Aorta (tissue), 4 donors: ENCODE results near the gene UBL4B. TPM values are rescaled to one million over a fixed set of nuclear protein-coding genes. Genes with fewer than 3 reads are reported as not detected.

Experiments used
- polyA plus RNA-seq, 2 donors: library from polyadenylated mRNA; stranded (reverse); fragments of 200-250 nt; gene quantifications; one replicate each; pipeline ENCODE4 v1.2.3, GENCODE V29; 2013
- total RNA-seq, 2 donors: library from RNA; stranded (reverse); fragmentation: NEBNext Ultra II Directional; extraction: Animal tissue kit (Norgen Biotek cat#: 25700); gene quantifications; one replicate each; pipeline ENCODE4 v1.2.1, GENCODE V29; 2021
- donor health status: healthy with polysubstance abuse.
- donor health status: Bipolar disorder and iron deficiency.
- donor health status: DM: no; HTN: no; CAD: no.
- donor health status: DM: yes; HTN: yes; CAD: no.

Gene UBL4B
- total and polyA plus RNA-seq, 4 donors = not detected

Other genes starting within 250 kb of the UBL4B start
- gene CSF1, start 201.6 kb upstream of the UBL4B start, total RNA-seq = 10 to 100 TPM; 66.8 to 69.1 TPM
- gene CSF1, start 201.6 kb upstream of the UBL4B start, polyA plus RNA-seq = 10 to 100 TPM in 1 of 2 donors, 1 to 10 TPM in 1; 5.0 to 31.4 TPM
- 10 to 100 TPM; 69.0 to 79.0 TPM for gene AHCYL1, start 127.7 kb upstream of the UBL4B start, total RNA-seq
- gene AHCYL1, start 127.7 kb upstream of the UBL4B start, polyA plus RNA-seq = 10 to 100 TPM; 41.9 to 50.0 TPM
- gene STRIP1, start 77.8 kb upstream of the UBL4B start, total RNA-seq = 10 to 100 TPM; 28.6 to 45.9 TPM
- 10 to 100 TPM in 1 of 2 donors, 1 to 10 TPM in 1; 8.3 to 26.0 TPM for gene STRIP1, start 77.8 kb upstream of the UBL4B start, polyA plus RNA-seq
- not detected for gene ALX3, start 41.8 kb upstream of the UBL4B start, total RNA-seq
- not detected for gene ALX3, start 41.8 kb upstream of the UBL4B start, polyA plus RNA-seq
- under 1 TPM; 0.21 to 0.49 TPM for gene SLC6A17, start 38.1 kb downstream of the UBL4B start, total RNA-seq
- gene SLC6A17, start 38.1 kb downstream of the UBL4B start, polyA plus RNA-seq = under 1 TPM in 1 of 2 donors, not detected in 1; 0.18 TPM
- 10 to 100 TPM; 18.2 to 22.6 TPM for gene KCNC4, start 97.9 kb downstream of the UBL4B start, total RNA-seq
- gene KCNC4, start 97.9 kb downstream of the UBL4B start, polyA plus RNA-seq = 1 to 10 TPM in 1 of 2 donors, under 1 TPM in 1; 0.75 to 4.8 TPM
- gene RBM15, start 226.9 kb downstream of the UBL4B start, total RNA-seq = 10 to 100 TPM; 18.7 to 22.5 TPM
- 1 to 10 TPM in 1 of 2 donors, under 1 TPM in 1; 0.38 to 2.8 TPM for gene RBM15, start 226.9 kb downstream of the UBL4B start, polyA plus RNA-seq